ENCODE results near the gene INAFM2. TPM values are rescaled to one million over a fixed set of nuclear protein-coding genes. Genes with fewer than 3 reads are reported as not detected.
A peak's percentile ranks its signal among the peaks of the same experiment; 100 is the strongest.

Gene INAFM2
- total RNA-seq, 5 donors from 2014 or later (not counting 1 experiment from before 2014, with no cell fraction given), result 5.5 to 10.9 (median 6.4) TPM

- Histone ChIP-seq H3K4me1 (ENCODE audit: control insufficient read depth in 1 of 2, extremely low read depth in 1 of 2, insufficient read depth in 2 of 2, low read length in 2 of 2) (peaks cover 0 to 14% of the 10 kb centered on the region in 2 experiments), H3K4me3 (ENCODE audit: control insufficient read depth in 1 of 2, extremely low read depth in 1 of 2, low read length in 1 of 2) (no peak overlapping the region), H3K27me3 (replicated peaks in 1 of 2; ENCODE audit: control insufficient read depth in 2 of 2, extremely low read depth in 1 of 2, insufficient read depth in 2 of 2, low read length in 1 of 2) (peaks cover 0 to 22% of the 10 kb centered on the region in 2 experiments), H3K27ac (ENCODE audit: low read length) (no peak overlapping the region), H3K9me3 (no peaks in the 10 kb centered on the region), H3K36me3 (ENCODE audit: control insufficient read depth in 2 of 2, extremely low read depth in 1 of 2, insufficient read depth in 1 of 2, low read length in 1 of 2) (no peaks in the 10 kb centered on the region)
- WGBS (ENCODE audit: insufficient coverage), result 91% methylated on average over 4 of the region's 5 CpGs
- Mint-ChIP-seq H3K9me3 (no peaks in the 10 kb centered on the region), H3K27me3 (peaks cover 0 to 16% of the 10 kb centered on the region in 2 donors), H3K4me3 (no peak overlapping the region), H3K27ac (no peak overlapping the region), H3K36me3 (no peaks in the 10 kb centered on the region), H3K4me1 (peaks cover 5 to 11% (median 5%) of the 10 kb centered on the region in 3 donors)
- ChIA-PET POLR2A (no interaction called here), CTCF (interaction anchor here in 1 of 2 donors (0.6 kb wide), 1 partner anchor 192 kb away, joined by 3 read pairs; no protein-coding TSS in a partner anchor)
- ATAC-seq (replicated peaks in 1 of 4) (no peak), DNase-seq (no peak)
Measured at GRCh38 chr15:40353697-40354096, 30.2 kb downstream of the INAFM2 start.

GRCh38 chr15:40354408-40355171, 31.1 kb downstream of the INAFM2 start:
- Mint-ChIP-seq H3K27me3 (peaks cover 0 to 16% of the 10 kb centered on the region in 2 donors), H3K4me3 (no peak overlapping the region), H3K36me3 (no peaks in the 10 kb centered on the region), H3K27ac (no peak overlapping the region), H3K4me1 (peaks cover 10 to 16% (median 11%) of the 10 kb centered on the region in 3 donors), H3K9me3 (no peaks in the 10 kb centered on the region)
- Histone ChIP-seq H3K27ac (ENCODE audit: low read length) (no peak overlapping the region), H3K36me3 (ENCODE audit: control insufficient read depth in 2 of 2, extremely low read depth in 1 of 2, insufficient read depth in 1 of 2, low read length in 1 of 2) (no peaks in the 10 kb centered on the region), H3K9me3 (no peaks in the 10 kb centered on the region), H3K4me3 (ENCODE audit: control insufficient read depth in 1 of 2, extremely low read depth in 1 of 2, low read length in 1 of 2) (no peak overlapping the region), H3K27me3 (replicated peaks in 1 of 2; ENCODE audit: control insufficient read depth in 2 of 2, extremely low read depth in 1 of 2, insufficient read depth in 2 of 2, low read length in 1 of 2) (peaks cover 0 to 23% of the 10 kb centered on the region in 2 experiments), H3K4me1 (ENCODE audit: control insufficient read depth in 1 of 2, extremely low read depth in 1 of 2, insufficient read depth in 2 of 2, low read length in 2 of 2) (peaks cover 2 to 18% of the 10 kb centered on the region in 2 experiments)
- 39% methylated on average over 3 of the region's 9 CpGs for WGBS (ENCODE audit: insufficient coverage)
- DNase-seq (no peak), ATAC-seq (replicated peaks in 1 of 4) (no peak)
- CTCF ChIA-PET, result interaction anchor here (0.5 to 1.4 kb wide), 3 partner anchors 8 to 55 kb away, joined by 3 to 5 read pairs (median 3); no protein-coding TSS in a partner anchor
- POLR2A ChIA-PET, result no interaction called here

- 86% methylated on average over 1 of the region's 5 CpGs for WGBS (ENCODE audit: insufficient coverage)
- no peaks in the 10 kb centered on the region for H3K36me3 ChIP-seq (ENCODE audit: control insufficient read depth in 2 of 2, extremely low read depth in 1 of 2, insufficient read depth in 1 of 2, low read length in 1 of 2)
- peaks cover 0 to 23% of the 10 kb centered on the region in 2 experiments for H3K27me3 ChIP-seq (replicated peaks in 1 of 2; ENCODE audit: control insufficient read depth in 2 of 2, extremely low read depth in 1 of 2, insufficient read depth in 2 of 2, low read length in 1 of 2)
- Mint-ChIP-seq H3K36me3 (peaks cover 4% of the 10 kb centered on the region), H3K9me3 (no peaks in the 10 kb centered on the region), H3K27me3 (peaks cover 0 to 16% of the 10 kb centered on the region in 2 donors), H3K27ac (no peak overlapping the region), H3K4me3 (peak overlapping the region in 1 of 3 donors; percentile 5), H3K4me1 (peaks cover 10 to 16% (median 12%) of the 10 kb centered on the region in 3 donors)
- no peak for DNase-seq
- ChIA-PET POLR2A (interaction anchor here in 1 of 2 donors (0.5 kb wide), 1 partner anchor 61 kb away, joined by 5 read pairs; no protein-coding TSS in a partner anchor), CTCF (interaction anchor here (0.6 to 1.7 kb wide), 4 partner anchors 10 to 129 kb away, joined by 3 to 5 read pairs (median 4); no protein-coding TSS in a partner anchor)
- H3K9me3 ChIP-seq, result no peaks in the 10 kb centered on the region
- ATAC-seq (replicated peaks in 1 of 4), result no peak
- peaks cover 2 to 18% of the 10 kb centered on the region in 2 experiments for H3K4me1 ChIP-seq (ENCODE audit: control insufficient read depth in 1 of 2, extremely low read depth in 1 of 2, insufficient read depth in 2 of 2, low read length in 2 of 2)
- no peak overlapping the region for H3K4me3 ChIP-seq (ENCODE audit: control insufficient read depth in 1 of 2, extremely low read depth in 1 of 2, low read length in 1 of 2)
- H3K27ac ChIP-seq (ENCODE audit: low read length), result no peak overlapping the region
Measured at GRCh38 chr15:40355976-40356585, 32.6 kb downstream of the INAFM2 start.

GRCh38 chr15:40357246-40357645, 33.8 kb downstream of the INAFM2 start:
- Mint-ChIP-seq H3K27ac (no peak overlapping the region), H3K36me3 (peaks cover 11% of the 10 kb centered on the region), H3K27me3 (peaks cover 0 to 16% of the 10 kb centered on the region in 2 donors), H3K4me1 (peaks cover 10 to 17% (median 12%) of the 10 kb centered on the region in 3 donors), H3K9me3 (no peaks in the 10 kb centered on the region), H3K4me3 (peak overlapping the region; percentile 82 to 83 (median 82))
- no peak for DNase-seq
- Histone ChIP-seq H3K4me1 (ENCODE audit: control insufficient read depth in 1 of 2, extremely low read depth in 1 of 2, insufficient read depth in 2 of 2, low read length in 2 of 2) (peaks cover 2 to 18% of the 10 kb centered on the region in 2 experiments), H3K27me3 (replicated peaks in 1 of 2; ENCODE audit: control insufficient read depth in 2 of 2, extremely low read depth in 1 of 2, insufficient read depth in 2 of 2, low read length in 1 of 2) (peaks cover 0 to 23% of the 10 kb centered on the region in 2 experiments), H3K27ac (ENCODE audit: low read length) (no peak overlapping the region), H3K36me3 (ENCODE audit: control insufficient read depth in 2 of 2, extremely low read depth in 1 of 2, insufficient read depth in 1 of 2, low read length in 1 of 2) (peaks cover 1 to 4% of the 10 kb centered on the region in 2 donors), H3K9me3 (no peaks in the 10 kb centered on the region), H3K4me3 (ENCODE audit: control insufficient read depth in 1 of 2, extremely low read depth in 1 of 2, low read length in 1 of 2) (peak overlapping the region in 1 of 2 donors; percentile 65)
- ChIA-PET CTCF (interaction anchor here in 1 of 2 donors (1.1 kb wide), 1 partner anchor 13 kb away, joined by 3 read pairs; no protein-coding TSS in a partner anchor), POLR2A (interaction anchor here in 1 of 2 donors (0.5 to 0.6 kb wide), 2 partner anchors 45 to 74 kb away, joined by 3 to 4 read pairs; no protein-coding TSS in a partner anchor)
- no CpG with 5 or more reads among the region's 1 CpG for WGBS (ENCODE audit: insufficient coverage)
- ATAC-seq (replicated peaks in 1 of 4), result no peak

GRCh38 chr15:40357723-40358470, 34.4 kb downstream of the INAFM2 start, which contains the start of gene DISP2:
TSS of gene DISP2 (plus strand) at chr15:40358219. CDS start at chr15:40358322, 103 bp downstream.
- Mint-ChIP-seq H3K4me3 (peak within 1 kb of the TSS; percentile 82 to 83 (median 82)), H3K36me3 (peaks cover 17% of the 10 kb centered on the region), H3K27ac (peak within 1 kb of the TSS in 1 of 2 donors; percentile 34), H3K27me3 (peaks cover 0 to 16% of the 10 kb centered on the region in 2 donors), H3K4me1 (peaks cover 12 to 22% (median 16%) of the 10 kb centered on the region in 3 donors), H3K9me3 (no peaks in the 10 kb centered on the region)
- H3K27ac ChIP-seq (ENCODE audit: low read length), result no peak within 1 kb of the TSS
- ChIA-PET CTCF (interaction anchor here in 1 of 2 donors (1.1 kb wide), 1 partner anchor 14 kb away, joined by 3 read pairs; no protein-coding TSS in a partner anchor), POLR2A (no interaction called here)
- peaks cover 0 to 23% of the 10 kb centered on the region in 2 experiments for H3K27me3 ChIP-seq (replicated peaks in 1 of 2; ENCODE audit: control insufficient read depth in 2 of 2, extremely low read depth in 1 of 2, insufficient read depth in 2 of 2, low read length in 1 of 2)
- DNase-seq, result peak; percentile 69 to 95 (median 84)
- under 1% methylated on average over 79 of the region's 82 CpGs for WGBS (ENCODE audit: insufficient coverage)
- no peaks in the 10 kb centered on the region for H3K9me3 ChIP-seq
- ATAC-seq (replicated peaks in 1 of 4), result peak; percentile 90 to 95 (median 94)
- H3K4me1 ChIP-seq (ENCODE audit: control insufficient read depth in 1 of 2, extremely low read depth in 1 of 2, insufficient read depth in 2 of 2, low read length in 2 of 2), result peaks cover 2 to 18% of the 10 kb centered on the region in 2 experiments
- H3K36me3 ChIP-seq (ENCODE audit: control insufficient read depth in 2 of 2, extremely low read depth in 1 of 2, insufficient read depth in 1 of 2, low read length in 1 of 2), result peaks cover 2 to 6% of the 10 kb centered on the region in 2 donors
- peak within 1 kb of the TSS; percentile 60 to 65 for H3K4me3 ChIP-seq (ENCODE audit: control insufficient read depth in 1 of 2, extremely low read depth in 1 of 2, low read length in 1 of 2)

Data from T-cell (primary cell).